Muscle of leg (tissue), 11 donors: ENCODE measurements around the gene FAM53B. TPM values are rescaled to one million over a fixed set of nuclear protein-coding genes. Genes with fewer than 3 reads are reported as not detected.

Source experiments
- DNase-seq: peaks from one replicate; pipeline ENCODE4 v3.0.0; 2013
- H3K27ac ChIP-seq: one replicate; pipeline ENCODE4 v1.5.1; 2013; ENCODE audit warnings: mild to moderate bottlenecking, low read length, control low read depth
- H3K27me3 ChIP-seq: one replicate; pipeline ENCODE4 v1.6.1; 2013; ENCODE audit warnings: low read length; ENCODE audit not compliant: control insufficient read depth, insufficient read depth
- H3K36me3 ChIP-seq: one replicate; pipeline ENCODE4 v1.6.1; 2013; ENCODE audit warnings: low read length; ENCODE audit not compliant: control insufficient read depth, insufficient read depth
- H3K4me1 ChIP-seq: one replicate; pipeline ENCODE4 v1.6.1; 2013; ENCODE audit warnings: low read length; ENCODE audit not compliant: control insufficient read depth, insufficient read depth
- H3K4me3 ChIP-seq: one replicate; pipeline ENCODE4 v1.5.1; 2013; ENCODE audit warnings: low read length, control low read depth
- H3K9me3 ChIP-seq: replicated peaks from 2 replicates; pipeline ENCODE4 v1.6.1; 2013; ENCODE audit warnings: low read depth, low read length; ENCODE audit not compliant: control insufficient read depth
- WGBS: methylation state at CpG from one replicate; pipeline ENCODE4 v1.1.5; 2013; ENCODE audit warnings: missing lambda C conversion rate; ENCODE audit not compliant: insufficient coverage; 5-methylcytosine and 5-hydroxymethylcytosine counted together
- polyA plus RNA-seq, 8 donors: library from polyadenylated mRNA; unstranded; fragments of 120-200 nt; gene quantifications; one replicate each; pipeline versions ENCODE4 v1.2.1 to v1.2.3, GENCODE V29; 2013; ENCODE audit warnings: inconsistent platforms in 1 of 8, low replicate concordance in 1 of 8; ENCODE audit not compliant: insufficient read length in 8 of 8, insufficient read depth in 1 of 8
- total RNA-seq: library from RNA; stranded (reverse); fragments of 120-200 nt; gene quantifications from one replicate; pipeline ENCODE4 v1.2.4, GENCODE V29; 2013

Gene FAM53B
- total and polyA plus RNA-seq, 9 donors, result 23.6 to 31.2 (median 27.0) TPM

- WGBS, result 94% methylated on average over 11 of the region's 11 CpGs
- no peak for DNase-seq
- Histone ChIP-seq H3K36me3 (peaks cover 42% of the 10 kb centered on the region), H3K4me3 (no peak overlapping the region), H3K27ac (no peak overlapping the region), H3K9me3 (no peaks in the 10 kb centered on the region), H3K4me1 (peaks cover 52% of the 10 kb centered on the region), H3K27me3 (no peaks in the 10 kb centered on the region)
Observed at GRCh38 chr10:124663766-124664360, 80.3 kb downstream of the FAM53B start.

- Histone ChIP-seq H3K36me3 (peaks cover 45% of the 10 kb centered on the region), H3K9me3 (no peaks in the 10 kb centered on the region), H3K27ac (no peak overlapping the region), H3K4me1 (peaks cover 46% of the 10 kb centered on the region), H3K4me3 (no peak overlapping the region), H3K27me3 (no peaks in the 10 kb centered on the region)
- 74% methylated on average over 8 of the region's 8 CpGs for WGBS
- DNase-seq, result no peak
Observed at GRCh38 chr10:124663228-124663627, 81.0 kb downstream of the FAM53B start.

- DNase-seq, result no peak
- H3K27me3 ChIP-seq, result no peaks in the 10 kb centered on the region
- no peak overlapping the region for H3K4me3 ChIP-seq
- 76% methylated on average over 9 of the region's 9 CpGs for WGBS
- peak overlapping the region; percentile 81 for H3K27ac ChIP-seq
- peaks cover 40% of the 10 kb centered on the region for H3K36me3 ChIP-seq
- no peaks in the 10 kb centered on the region for H3K9me3 ChIP-seq
- H3K4me1 ChIP-seq, result peaks cover 33% of the 10 kb centered on the region
Observed at GRCh38 chr10:124661660-124662180, 82.5 kb downstream of the FAM53B start.

GRCh38 chr10:124660404-124661125 lies 83.6 kb downstream of the FAM53B start:
- peaks cover 24% of the 10 kb centered on the region for H3K4me1 ChIP-seq
- DNase-seq, result no peak
- H3K27ac ChIP-seq, result peak overlapping the region; percentile 81
- no peaks in the 10 kb centered on the region for H3K9me3 ChIP-seq
- no peak overlapping the region for H3K4me3 ChIP-seq
- peaks cover 37% of the 10 kb centered on the region for H3K36me3 ChIP-seq
- H3K27me3 ChIP-seq, result no peaks in the 10 kb centered on the region
- WGBS, result 77% methylated on average over 7 of the region's 12 CpGs

- Histone ChIP-seq H3K27ac (no peak overlapping the region), H3K4me1 (peaks cover 27% of the 10 kb centered on the region), H3K9me3 (no peaks in the 10 kb centered on the region), H3K4me3 (no peak overlapping the region), H3K36me3 (peaks cover 44% of the 10 kb centered on the region), H3K27me3 (no peaks in the 10 kb centered on the region)
- DNase-seq, result no peak
- no CpG with 5 or more reads among the region's 2 CpGs for WGBS
Observed at GRCh38 chr10:124659380-124659779, 84.8 kb downstream of the FAM53B start.

GRCh38 chr10:124658591-124659242 lies 85.5 kb downstream of the FAM53B start:
- 94% methylated on average over 7 of the region's 12 CpGs for WGBS
- Histone ChIP-seq H3K36me3 (peaks cover 45% of the 10 kb centered on the region), H3K4me3 (no peak overlapping the region), H3K27ac (no peak overlapping the region), H3K27me3 (no peaks in the 10 kb centered on the region), H3K9me3 (no peaks in the 10 kb centered on the region), H3K4me1 (peaks cover 33% of the 10 kb centered on the region)
- DNase-seq, result no peak

GRCh38 chr10:124657806-124658205 lies 86.4 kb downstream of the FAM53B start:
- no peak for DNase-seq
- WGBS, result 73% methylated on average over 7 of the region's 9 CpGs
- Histone ChIP-seq H3K9me3 (no peaks in the 10 kb centered on the region), H3K4me1 (peaks cover 34% of the 10 kb centered on the region), H3K27me3 (no peaks in the 10 kb centered on the region), H3K4me3 (no peak overlapping the region), H3K36me3 (peaks cover 44% of the 10 kb centered on the region), H3K27ac (no peak overlapping the region)

- Histone ChIP-seq H3K36me3 (peaks cover 47% of the 10 kb centered on the region), H3K27me3 (no peaks in the 10 kb centered on the region), H3K4me3 (no peak overlapping the region), H3K4me1 (peaks cover 33% of the 10 kb centered on the region), H3K27ac (no peak overlapping the region), H3K9me3 (no peaks in the 10 kb centered on the region)
- no peak for DNase-seq
- WGBS, result 80% methylated on average over 1 of the region's 6 CpGs
Observed at GRCh38 chr10:124656541-124656940, 87.6 kb downstream of the FAM53B start.

- H3K4me1 ChIP-seq, result peaks cover 33% of the 10 kb centered on the region
- WGBS, result 89% methylated on average over 4 of the region's 7 CpGs
- H3K9me3 ChIP-seq, result no peaks in the 10 kb centered on the region
- H3K36me3 ChIP-seq, result peaks cover 52% of the 10 kb centered on the region
- DNase-seq, result no peak
- no peak overlapping the region for H3K27ac ChIP-seq
- H3K4me3 ChIP-seq, result no peak overlapping the region
- no peaks in the 10 kb centered on the region for H3K27me3 ChIP-seq
Observed at GRCh38 chr10:124656113-124656490, 88.1 kb downstream of the FAM53B start.
